ENCODE data around the gene VRK3. TPM values are rescaled to one million over a fixed set of nuclear protein-coding genes. Genes with fewer than 3 reads are reported as not detected.

The VRK3 gene
- total and polyA plus RNA-seq, 2 donors (not counting 3 experiments of a cell fraction or from before 2014, with no cell fraction given): 20.4 to 36.0 TPM

GRCh38 chr19:49954092-49954829 is 70.9 kb downstream of the VRK3 start:
- dilution Hi-C loops (cut with MboI; ENCODE audit: extremely low pct_ligation_motif_present, low sequenced_read_pairs) (no loop called here), intact Hi-C loops (cut with micrococcal nuclease) (no loop called here)
- no peak for FAIRE-seq
- Histone ChIP-seq H2AFZ (ENCODE audit: low read depth, low read length) (no peak overlapping the region), H3K27me3 (ENCODE audit: control insufficient read depth in 2 of 2, insufficient read depth in 2 of 2, low read length in 2 of 2) (peaks cover 9 to 16% of the 10 kb centered on the region in 2 experiments), H3K27ac (ENCODE audit: insufficient read depth, low read depth, low read length) (no peak overlapping the region), H3K4me1 (ENCODE audit: control insufficient read depth, extremely low read depth, insufficient read depth, low read length) (peaks cover 5% of the 10 kb centered on the region), H3K4me3 (replicated peaks in 1 of 3; ENCODE audit: insufficient read depth in 1 of 3, low read depth in 1 of 3, low read length in 3 of 3) (no peak overlapping the region), H3K36me3 (ENCODE audit: control insufficient read depth in 2 of 2, extremely low read depth in 1 of 2, insufficient read depth in 2 of 2, low read length in 2 of 2) (no peaks in the 10 kb centered on the region), H3K4me2 (ENCODE audit: insufficient read depth, low read length) (no peak overlapping the region), H3K9me3 (replicated peaks; ENCODE audit: control insufficient read depth, insufficient read depth, low read length) (no peaks in the 10 kb centered on the region), H4K20me1 (replicated peaks; ENCODE audit: control insufficient read depth, extremely low read depth, insufficient read depth, low read length) (no peaks in the 10 kb centered on the region), H3K9me1 (replicated peaks; ENCODE audit: control insufficient read depth, extremely low read depth, insufficient read depth, low read length) (no peaks in the 10 kb centered on the region), H3K79me2 (ENCODE audit: control insufficient read depth, insufficient read depth, low read length) (no peaks in the 10 kb centered on the region), H3K9ac (replicated peaks; ENCODE audit: extremely low read depth, insufficient read depth, low read length) (no peak overlapping the region)
- no TSS peak for BruUV-seq (replicated peaks)
- ChIA-PET POLR2A (interaction anchor here (0.7 kb wide), 1 partner anchor 30 kb away, joined by 9 read pairs; no protein-coding TSS in a partner anchor), CTCF (interaction anchor here (0.8 to 2.5 kb wide), 9 partner anchors 12 to 182 kb away, joined by 3 to 12 read pairs (median 4); no protein-coding TSS in a partner anchor)
- no peak for DNase-seq (ENCODE audit: low read depth, low spot score)
- TF ChIP-seq FOS (IDR thresholded peaks at IDR 0.05; ENCODE audit: borderline replicate concordance, insufficient read depth, low read length) (no peak), MYC (IDR thresholded peaks at IDR 0.05; ENCODE audit: low read depth, low read length) (no peak), JUN (IDR thresholded peaks at IDR 0.05; ENCODE audit: borderline replicate concordance, insufficient read depth, insufficient read length, low read depth) (no peak), POLR2A (IDR thresholded peaks at IDR 0.05; ENCODE audit: low read depth, low read length) (no peak), CTCF (IDR thresholded peaks at IDR 0.05; ENCODE audit: extremely low read depth in 1 of 2, insufficient read depth in 1 of 2, low read depth in 1 of 2, low read length in 2 of 2) (no peak), EZH2 (IDR thresholded peaks at IDR 0.05; ENCODE audit: borderline replicate concordance, low read depth, low read length, severe bottlenecking) (no peak), POLR2AphosphoS5 (IDR thresholded peaks at IDR 0.05; ENCODE audit: insufficient read depth, low read depth, low read length) (no peak), GATA2 (IDR thresholded peaks at IDR 0.05; ENCODE audit: insufficient read depth, insufficient read length, low read depth, low read length) (no peak), MAX (IDR thresholded peaks at IDR 0.05; ENCODE audit: insufficient read depth, insufficient read length) (no peak)

All from endothelial cell of umbilical vein (primary cell).